HEK293T (cell line): ENCODE data around the gene TMEM179.

ENCODE experiments used
- CTCF ChIA-PET: fragments of 350-600 bp; formaldehyde crosslinking; extraction: SDS; loops from one replicate; lab custom pipeline; 2021; ENCODE audit warnings: antibody characterized with exemption, inconsistent platforms; lab: Yijun Ruan, JAX
- POLR2A ChIA-PET: fragments of 350-600 bp; formaldehyde crosslinking; extraction: SDS; loops from one replicate; lab custom pipeline; 2020; ENCODE audit warnings: antibody characterized with exemption, inconsistent platforms; lab: Yijun Ruan, JAX
- DNase-seq: peaks from one replicate; pipeline ENCODE4 v3.0.0; 2012; ENCODE audit warnings: mixed read lengths; ENCODE audit errors: extremely low spot score
- ARNT ChIP-seq: fragments of 450-650 bp; IDR thresholded peaks from 2 replicates; pipeline ENCODE4 v1.6.1; 2017; ENCODE audit warnings: mild to moderate bottlenecking
- BHLHE40 ChIP-seq: fragments of 450-650 bp; IDR thresholded peaks from 2 replicates; pipeline ENCODE4 v1.6.1; 2016; ENCODE audit warnings: mild to moderate bottlenecking, moderate library complexity, borderline replicate concordance
- CTBP1 ChIP-seq: fragments of 450-650 bp; IDR thresholded peaks from 2 replicates; pipeline ENCODE4 v1.6.1; 2016; ENCODE audit warnings: borderline replicate concordance
- ELF4 ChIP-seq: fragments of 450-650 bp; IDR thresholded peaks from 2 replicates; pipeline ENCODE4 v1.6.1; 2017; ENCODE audit warnings: antibody characterized with exemption
- FOXA1 ChIP-seq: fragments of 450-650 bp; IDR thresholded peaks from 2 replicates; pipeline ENCODE4 v1.6.1; 2016; ENCODE audit warnings: mild to moderate bottlenecking
- FOXK2 ChIP-seq: fragments of 450-650 bp; IDR thresholded peaks from 2 replicates; pipeline ENCODE4 v1.6.1; 2016; ENCODE audit warnings: mild to moderate bottlenecking
- FOXM1 ChIP-seq: fragments of 450-650 bp; IDR thresholded peaks from 2 replicates; pipeline ENCODE4 v1.6.1; 2017; ENCODE audit warnings: mild to moderate bottlenecking, borderline replicate concordance
- HDGF ChIP-seq: fragments of 450-650 bp; IDR thresholded peaks from 2 replicates; pipeline ENCODE4 v1.6.1; 2017; ENCODE audit warnings: antibody characterized with exemption, borderline replicate concordance
- L3MBTL2 ChIP-seq: fragments of 450-650 bp; conservative IDR thresholded peaks from 2 replicates; pipeline ENCODE4 v1.6.1; 2016; ENCODE audit warnings: mild to moderate bottlenecking
- LEF1 ChIP-seq: fragments of 450-650 bp; IDR thresholded peaks from 2 replicates; pipeline ENCODE4 v1.6.1; 2017; ENCODE audit warnings: mild to moderate bottlenecking, borderline replicate concordance
- NFRKB ChIP-seq: fragments of 450-650 bp; IDR thresholded peaks from 2 replicates; pipeline ENCODE4 v1.6.1; 2016; ENCODE audit warnings: mild to moderate bottlenecking, moderate library complexity
- SP1 ChIP-seq: fragments of 450-650 bp; IDR thresholded peaks from 2 replicates; pipeline ENCODE4 v1.6.1; 2017
- SUZ12 ChIP-seq: fragments of 450-650 bp; IDR thresholded peaks from 2 replicates; pipeline ENCODE4 v1.6.1; 2016; ENCODE audit warnings: mild to moderate bottlenecking
- TARDBP ChIP-seq: fragments of 450-650 bp; IDR thresholded peaks from 2 replicates; pipeline ENCODE4 v1.6.1; 2016
- ZNF384 ChIP-seq: fragments of 450-650 bp; IDR thresholded peaks from 2 replicates; pipeline ENCODE4 v1.6.1; 2016
- TF ChIP-seq, protein P1 (sequence below): fragments of 450-650 bp; IDR thresholded peaks from 2 replicates; pipeline ENCODE4 v1.6.1; 2016

Gene TMEM179

DNA sequence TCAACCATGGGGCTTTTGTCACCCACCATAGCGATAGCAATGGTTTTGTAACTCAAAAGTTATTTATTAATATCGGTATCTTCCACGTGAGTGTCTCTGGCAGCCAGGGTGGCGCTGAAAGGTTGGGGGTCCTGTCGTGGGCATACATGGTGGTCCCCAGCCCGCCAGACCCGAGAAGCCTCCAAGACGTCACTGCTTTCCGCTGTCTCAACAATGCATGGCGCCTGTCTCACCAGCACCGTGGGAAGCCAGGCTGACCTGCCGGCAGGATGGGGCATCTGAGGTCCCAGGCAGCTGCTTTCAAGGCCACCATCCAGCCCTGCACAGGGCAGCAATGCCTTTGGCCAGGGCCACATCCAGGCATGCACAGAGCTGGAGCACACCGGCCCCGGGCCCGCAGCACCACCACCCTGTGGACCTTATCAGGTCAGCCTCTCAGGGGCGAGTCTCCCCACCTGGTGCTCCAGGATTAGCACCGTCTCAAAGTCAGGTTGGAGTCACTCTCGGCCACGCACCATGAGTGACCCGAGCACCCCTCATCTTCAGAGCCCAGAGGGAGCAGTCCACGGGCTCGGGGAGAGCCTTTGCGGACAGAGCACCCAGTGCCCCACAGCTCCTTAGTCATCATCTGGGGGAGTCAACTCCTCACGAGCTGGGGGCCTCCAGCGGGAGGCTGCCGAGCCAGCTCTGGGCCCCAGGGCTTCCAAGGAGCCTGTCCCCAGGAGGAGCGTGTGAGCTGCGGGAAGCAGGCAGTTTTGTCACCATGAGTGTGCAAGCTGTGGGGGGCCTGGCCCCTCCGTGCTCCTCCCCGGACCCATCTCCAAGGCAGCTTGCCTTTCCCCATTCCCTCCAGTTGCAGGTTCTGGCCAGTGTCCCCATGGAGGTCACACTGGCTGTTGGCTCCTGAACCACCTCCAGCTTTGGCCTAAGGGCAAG is 39.6 kb downstream of the TMEM179 start:
- DNase-seq = no peak
- ChIA-PET POLR2A (interaction anchor here (0.8 kb wide), 1 partner anchor 9 kb away, joined by 3 read pairs; no protein-coding TSS in a partner anchor), CTCF (interaction anchor here (0.6 to 1.3 kb wide), 16 partner anchors 9 to 1531 kb away, joined by 3 to 12 read pairs (median 4); no protein-coding TSS in a partner anchor)
- TF ChIP-seq FOXA1 = no peak

DNA sequence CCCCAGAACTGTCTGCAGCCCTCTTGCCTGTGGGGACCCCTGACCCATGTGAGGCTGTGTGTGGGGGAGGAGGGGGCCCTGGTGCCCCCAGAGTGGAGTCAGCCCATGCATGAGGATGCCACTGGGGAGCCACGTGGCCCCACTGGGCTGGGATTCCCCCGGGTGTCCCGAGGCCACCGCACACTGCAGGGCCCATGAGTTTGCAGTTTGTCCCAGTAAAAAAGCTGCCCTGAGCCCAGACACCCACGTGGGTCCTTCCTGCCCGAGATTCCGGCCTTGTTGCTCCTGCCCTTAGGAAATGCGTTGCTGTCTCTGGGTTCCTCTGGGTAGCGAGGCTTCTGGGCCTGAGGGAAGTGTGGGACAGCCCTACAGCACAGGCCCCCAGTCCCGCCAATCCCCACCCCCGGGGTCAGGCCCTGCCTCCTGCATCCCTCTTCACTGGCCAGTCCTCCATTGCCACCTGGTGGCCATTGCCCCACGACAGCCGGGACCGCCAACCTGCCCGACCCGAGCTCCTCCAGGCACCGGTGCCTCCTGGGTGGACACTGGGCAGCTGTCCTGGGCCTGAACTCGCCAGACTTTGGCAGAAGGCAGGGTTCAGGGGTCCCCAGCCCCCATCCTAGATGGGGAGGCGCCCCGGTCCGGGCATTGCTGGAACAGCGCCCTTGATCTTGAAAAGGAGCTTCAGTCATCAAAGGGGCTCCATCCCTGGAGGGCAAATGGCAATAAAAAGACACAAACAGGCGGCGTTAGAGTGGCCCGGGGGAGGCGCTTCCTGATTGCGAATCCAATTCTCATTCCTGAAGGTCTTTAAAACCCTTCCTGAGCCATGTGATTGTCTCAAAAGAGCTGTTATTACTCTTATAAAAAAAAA is 40.6 kb downstream of the TMEM179 start:
- POLR2A ChIA-PET = interaction anchor here (0.8 kb wide), 1 partner anchor 10 kb away, joined by 3 read pairs; no protein-coding TSS in a partner anchor
- DNase-seq = peak; percentile 86
- CTCF ChIA-PET = interaction anchor here (0.6 to 1.3 kb wide), 14 partner anchors 10 to 1530 kb away, joined by 3 to 12 read pairs (median 4); no protein-coding TSS in a partner anchor

DNA sequence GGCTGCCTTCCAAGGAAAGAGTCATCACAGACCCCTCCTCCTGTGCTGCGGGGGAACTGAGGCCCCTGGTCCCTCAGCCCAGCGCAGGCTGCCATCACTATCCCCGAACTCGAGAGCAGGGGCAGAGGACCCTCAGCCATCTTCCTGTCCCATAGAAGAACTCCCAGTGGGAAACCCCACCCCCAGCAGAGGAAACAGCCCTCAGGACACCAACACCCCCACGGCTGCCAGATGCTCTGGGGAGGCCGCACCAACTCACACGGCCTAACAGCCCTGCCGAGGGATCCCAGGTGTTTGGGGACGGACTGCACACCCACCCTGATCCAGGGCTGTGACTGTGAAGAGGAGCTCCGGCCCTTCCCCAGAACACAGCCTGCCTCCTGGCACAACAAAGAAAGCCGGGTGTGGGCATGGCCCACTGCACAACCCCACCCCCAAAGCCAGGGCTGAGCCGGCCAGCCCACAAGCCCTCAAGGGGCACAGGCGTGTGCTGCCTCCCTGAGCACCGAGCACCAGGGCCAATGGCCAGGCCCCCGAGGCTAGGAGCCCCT is 41.3 kb downstream of the TMEM179 start:
- ChIA-PET POLR2A (no interaction called here), CTCF (no interaction called here)
- DNase-seq = no peak
- TF ChIP-seq L3MBTL2 (no peak), ARNT (no peak), CTBP1 (no peak), TARDBP (no peak), NFRKB (no peak), SUZ12 (no peak), SP1 (no peak), ZNF384 (no peak), HDGF (no peak), ELF4 (no peak), FOXK2 (no peak), BHLHE40 (no peak), LEF1 (no peak), FOXM1 (no peak), FOXA1 (no peak)
- TF ChIP-seq, protein P1, sequence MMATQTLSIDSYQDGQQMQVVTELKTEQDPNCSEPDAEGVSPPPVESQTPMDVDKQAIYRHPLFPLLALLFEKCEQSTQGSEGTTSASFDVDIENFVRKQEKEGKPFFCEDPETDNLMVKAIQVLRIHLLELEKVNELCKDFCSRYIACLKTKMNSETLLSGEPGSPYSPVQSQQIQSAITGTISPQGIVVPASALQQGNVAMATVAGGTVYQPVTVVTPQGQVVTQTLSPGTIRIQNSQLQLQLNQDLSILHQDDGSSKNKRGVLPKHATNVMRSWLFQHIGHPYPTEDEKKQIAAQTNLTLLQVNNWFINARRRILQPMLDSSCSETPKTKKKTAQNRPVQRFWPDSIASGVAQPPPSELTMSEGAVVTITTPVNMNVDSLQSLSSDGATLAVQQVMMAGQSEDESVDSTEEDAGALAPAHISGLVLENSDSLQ = no peak

More for the DNA sequence above, 40.6 kb downstream of the TMEM179 start:
- TF ChIP-seq CTBP1 (no peak), LEF1 (no peak), SP1 (no peak), FOXM1 (no peak), SUZ12 (no peak), FOXA1 (no peak), NFRKB (no peak), ARNT (no peak), HDGF (no peak), ZNF384 (no peak), TARDBP (no peak), BHLHE40 (no peak), L3MBTL2 (no peak)
- TF ChIP-seq, protein P1 = no peak

DNA sequence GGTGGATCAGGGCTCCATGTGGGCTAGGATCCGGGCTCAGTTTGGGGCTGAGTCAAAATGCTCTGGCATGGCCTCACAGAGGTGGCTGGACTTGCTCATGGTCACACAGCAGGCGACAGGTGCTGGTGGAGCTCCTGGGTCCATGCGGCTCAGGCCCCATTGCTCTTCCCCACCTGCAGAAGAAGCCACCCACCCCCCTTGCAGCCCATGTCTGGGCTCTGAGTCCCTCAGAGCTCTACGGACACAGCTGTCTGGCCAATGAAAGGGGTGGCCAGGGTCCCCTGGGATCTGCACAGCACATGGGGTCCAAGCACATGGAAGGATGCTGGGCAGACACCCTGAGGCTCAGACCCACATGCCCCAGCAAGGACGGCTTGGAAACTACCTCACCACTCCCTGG is 42.0 kb downstream of the TMEM179 start:
- CTCF ChIA-PET = interaction anchor here (0.8 kb wide), 1 partner anchor 425 kb away, joined by 3 read pairs; no protein-coding TSS in a partner anchor
- DNase-seq = no peak
- TF ChIP-seq ARNT = no peak
- TF ChIP-seq FOXA1 = no peak
- TF ChIP-seq HDGF = no peak
- no peak for TF ChIP-seq BHLHE40
- TF ChIP-seq, protein P1 = no peak
- no peak for TF ChIP-seq SP1
- TF ChIP-seq CTBP1 = no peak
- no peak for TF ChIP-seq FOXK2
- no peak for TF ChIP-seq TARDBP
- POLR2A ChIA-PET = no interaction called here

DNA sequence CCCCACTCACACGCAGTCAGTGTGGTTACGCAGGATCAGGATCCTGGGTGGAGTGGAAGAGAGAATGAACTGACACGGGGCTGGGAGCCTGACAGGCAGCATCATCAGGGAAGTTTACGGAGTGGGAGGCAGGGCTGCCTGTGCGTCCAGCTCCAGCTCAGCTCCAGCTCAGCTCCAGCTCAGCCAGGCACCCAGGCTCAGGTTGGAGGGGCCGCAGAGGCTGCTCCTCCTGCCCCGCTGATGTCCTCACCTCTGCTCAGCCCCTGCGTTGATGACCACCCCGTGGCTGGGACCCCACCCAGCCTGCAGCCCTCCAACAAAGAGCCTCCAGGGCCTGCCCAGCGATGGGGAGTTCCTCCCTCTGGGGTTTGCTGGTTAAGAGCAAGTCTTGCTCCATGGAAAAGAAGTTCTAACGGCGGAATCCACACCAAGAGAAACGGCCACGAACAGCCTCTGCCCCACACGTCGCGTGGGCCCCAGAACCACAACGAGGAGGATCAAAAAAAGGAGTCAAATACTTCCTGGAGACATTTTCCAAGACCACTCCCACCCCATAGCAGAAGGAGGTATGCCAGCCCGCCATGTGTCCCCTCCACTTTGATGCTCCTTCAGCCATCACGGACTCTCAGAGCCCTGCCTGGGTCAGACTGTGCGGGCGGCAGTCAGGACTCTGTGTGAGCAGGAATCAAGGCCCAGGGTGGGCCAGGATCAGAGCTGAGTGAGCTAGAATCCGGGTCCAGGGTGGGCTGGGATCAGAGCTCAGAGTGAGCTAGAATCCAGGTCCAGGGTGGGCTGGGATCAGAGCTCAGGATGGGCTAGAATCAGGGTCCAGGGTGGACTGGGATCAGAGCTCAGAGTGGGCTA is 42.7 kb downstream of the TMEM179 start:
- ChIA-PET POLR2A (no interaction called here), CTCF (interaction anchor here (0.8 kb wide), 1 partner anchor 424 kb away, joined by 3 read pairs; no protein-coding TSS in a partner anchor)
- no peak for DNase-seq
- TF ChIP-seq L3MBTL2 (no peak), BHLHE40 (no peak), ELF4 (no peak), ZNF384 (no peak), ARNT (no peak)
